Measurements from ENCODE around the gene EPDR1. TPM values are rescaled to one million over a fixed set of nuclear protein-coding genes. Genes with fewer than 3 reads are reported as not detected.
"Not testable (repeated sequence)": the region's sequence is repeated elsewhere in the genome, so short reads cannot be mapped to it uniquely, and the experiment has no call there.

Gene EPDR1
- total RNA-seq, 1 donor from 2014 or later, result 6.1 TPM

- Mint-ChIP-seq H3K27me3 (peaks cover 4% of the 10 kb centered on the region), H3K4me1 (ENCODE audit: unreplicated experiment) (no peaks in the 10 kb centered on the region), H3K9me3 (no peaks in the 10 kb centered on the region), H3K4me3 (no peak overlapping the region), H3K27ac (no peak overlapping the region), H3K36me3 (no peaks in the 10 kb centered on the region)
- TF ChIP-seq, protein P1, sequence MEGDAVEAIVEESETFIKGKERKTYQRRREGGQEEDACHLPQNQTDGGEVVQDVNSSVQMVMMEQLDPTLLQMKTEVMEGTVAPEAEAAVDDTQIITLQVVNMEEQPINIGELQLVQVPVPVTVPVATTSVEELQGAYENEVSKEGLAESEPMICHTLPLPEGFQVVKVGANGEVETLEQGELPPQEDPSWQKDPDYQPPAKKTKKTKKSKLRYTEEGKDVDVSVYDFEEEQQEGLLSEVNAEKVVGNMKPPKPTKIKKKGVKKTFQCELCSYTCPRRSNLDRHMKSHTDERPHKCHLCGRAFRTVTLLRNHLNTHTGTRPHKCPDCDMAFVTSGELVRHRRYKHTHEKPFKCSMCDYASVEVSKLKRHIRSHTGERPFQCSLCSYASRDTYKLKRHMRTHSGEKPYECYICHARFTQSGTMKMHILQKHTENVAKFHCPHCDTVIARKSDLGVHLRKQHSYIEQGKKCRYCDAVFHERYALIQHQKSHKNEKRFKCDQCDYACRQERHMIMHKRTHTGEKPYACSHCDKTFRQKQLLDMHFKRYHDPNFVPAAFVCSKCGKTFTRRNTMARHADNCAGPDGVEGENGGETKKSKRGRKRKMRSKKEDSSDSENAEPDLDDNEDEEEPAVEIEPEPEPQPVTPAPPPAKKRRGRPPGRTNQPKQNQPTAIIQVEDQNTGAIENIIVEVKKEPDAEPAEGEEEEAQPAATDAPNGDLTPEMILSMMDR (conservative IDR thresholded peaks at IDR 0.05), result no peak
- DNase-seq (ENCODE audit: extremely low spot score, unreplicated experiment), result no peak
These were observed 31.8 kb downstream of the EPDR1 start for GRCh38 chr7:37952240-37952639.

DNA sequence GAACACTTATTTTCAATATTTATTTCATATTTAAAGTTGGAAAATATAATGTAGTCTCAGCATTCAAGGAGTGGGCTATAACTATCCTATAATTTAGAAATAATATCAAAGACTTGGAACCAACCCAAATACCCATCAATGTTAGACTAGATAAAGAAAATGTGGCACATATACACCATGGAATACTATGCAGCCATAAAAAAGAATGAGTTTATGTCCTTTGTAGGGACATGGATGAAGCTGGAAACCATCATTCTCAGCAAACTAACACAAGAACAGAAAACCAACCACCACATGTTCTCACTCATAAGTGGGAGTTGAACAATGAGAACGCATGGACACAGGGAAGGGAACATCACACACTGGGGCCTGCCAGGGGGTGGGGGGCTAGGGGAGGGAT lies 33.8 kb downstream of the EPDR1 start:
- H3K4me1 Mint-ChIP-seq (ENCODE audit: unreplicated experiment); H3K9me3 Mint-ChIP-seq; DNase-seq (ENCODE audit: extremely low spot score, unreplicated experiment); H3K36me3 Mint-ChIP-seq; H3K27me3 Mint-ChIP-seq; H3K27ac Mint-ChIP-seq; H3K4me3 Mint-ChIP-seq: not testable (repeated sequence)

GRCh38 chr7:37956791-37957190 lies 36.4 kb downstream of the EPDR1 start:
- peaks cover 4% of the 10 kb centered on the region for H3K27me3 Mint-ChIP-seq
- H3K27ac Mint-ChIP-seq, result no peak overlapping the region
- H3K36me3 Mint-ChIP-seq, result no peaks in the 10 kb centered on the region
- H3K9me3 Mint-ChIP-seq, result no peaks in the 10 kb centered on the region
- DNase-seq (ENCODE audit: extremely low spot score, unreplicated experiment), result no peak
- no peaks in the 10 kb centered on the region for H3K4me1 Mint-ChIP-seq (ENCODE audit: unreplicated experiment)
- H3K4me3 Mint-ChIP-seq, result no peak overlapping the region
- TF ChIP-seq, protein P1 (conservative IDR thresholded peaks at IDR 0.05), result no peak

GRCh38 chr7:37957221-37957970 lies 37.0 kb downstream of the EPDR1 start:
- H3K27ac Mint-ChIP-seq, result no peak overlapping the region
- TF ChIP-seq, protein P1 (conservative IDR thresholded peaks at IDR 0.05), result no peak
- no peak for DNase-seq (ENCODE audit: extremely low spot score, unreplicated experiment)
- peaks cover 4% of the 10 kb centered on the region for H3K27me3 Mint-ChIP-seq
- H3K9me3 Mint-ChIP-seq, result no peaks in the 10 kb centered on the region
- no peaks in the 10 kb centered on the region for H3K4me1 Mint-ChIP-seq (ENCODE audit: unreplicated experiment)
- H3K36me3 Mint-ChIP-seq, result no peaks in the 10 kb centered on the region
- H3K4me3 Mint-ChIP-seq, result no peak overlapping the region

DNA sequence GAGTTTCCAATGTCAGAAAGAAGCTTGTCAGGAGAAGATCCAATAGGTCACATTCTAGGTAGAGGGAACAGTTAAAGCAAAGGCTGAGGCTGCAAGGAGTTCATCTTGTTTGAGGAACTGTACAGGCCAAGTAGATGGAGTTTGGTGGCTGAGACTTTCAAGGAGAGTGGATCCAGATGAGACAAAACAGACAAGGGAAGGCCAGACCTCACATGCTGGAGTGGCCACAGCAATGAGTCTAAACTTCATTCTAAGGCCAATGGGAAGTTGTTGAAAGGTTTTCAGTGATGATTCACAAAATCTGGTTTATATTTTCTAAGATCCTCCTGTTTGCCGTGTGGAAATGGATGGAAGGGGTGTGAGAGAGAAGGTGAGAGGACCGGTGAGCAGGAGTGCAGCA lies 40.0 kb downstream of the EPDR1 start:
- DNase-seq (ENCODE audit: extremely low spot score, unreplicated experiment), result no peak
- no peaks in the 10 kb centered on the region for H3K4me1 Mint-ChIP-seq (ENCODE audit: unreplicated experiment)

DNA sequence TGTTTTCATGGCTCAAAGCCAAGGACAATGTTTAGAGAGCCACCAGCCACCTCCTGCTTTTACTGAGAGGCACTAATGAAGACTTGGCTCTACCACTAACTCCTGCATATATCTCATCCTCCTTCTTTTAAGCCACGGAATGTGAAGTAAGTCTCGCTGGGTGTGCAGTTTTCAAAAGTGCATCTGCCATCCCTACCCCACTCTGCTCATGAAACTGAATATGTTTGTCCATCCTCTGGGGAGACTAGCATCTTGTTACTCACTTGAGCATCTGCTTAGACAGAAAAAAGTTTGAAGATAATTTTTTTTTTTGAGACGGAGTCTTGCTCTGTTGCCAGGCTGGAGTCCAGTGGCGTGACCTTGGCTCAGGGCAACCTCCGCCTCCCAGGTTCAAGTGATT lies 40.8 kb downstream of the EPDR1 start:
- no peak overlapping the region for H3K27ac Mint-ChIP-seq
- TF ChIP-seq, protein P1 (conservative IDR thresholded peaks at IDR 0.05), result no peak
- H3K9me3 Mint-ChIP-seq, result no peaks in the 10 kb centered on the region
- no peak for DNase-seq (ENCODE audit: extremely low spot score, unreplicated experiment)
- no peaks in the 10 kb centered on the region for H3K27me3 Mint-ChIP-seq
- H3K4me1 Mint-ChIP-seq (ENCODE audit: unreplicated experiment), result no peaks in the 10 kb centered on the region
- H3K4me3 Mint-ChIP-seq, result no peak overlapping the region
- no peaks in the 10 kb centered on the region for H3K36me3 Mint-ChIP-seq

More for the DNA sequence above, 40.0 kb downstream of the EPDR1 start:
- H3K9me3 Mint-ChIP-seq, result no peaks in the 10 kb centered on the region
- H3K27me3 Mint-ChIP-seq, result peaks cover 4% of the 10 kb centered on the region
- H3K4me3 Mint-ChIP-seq, result no peak overlapping the region
- TF ChIP-seq, protein P1 (conservative IDR thresholded peaks at IDR 0.05), result no peak
- H3K36me3 Mint-ChIP-seq, result no peaks in the 10 kb centered on the region
- H3K27ac Mint-ChIP-seq, result no peak overlapping the region

All from type B pancreatic cell (in vitro differentiated cells).